ENCODE measurements around the gene C1QL1.

DNA sequence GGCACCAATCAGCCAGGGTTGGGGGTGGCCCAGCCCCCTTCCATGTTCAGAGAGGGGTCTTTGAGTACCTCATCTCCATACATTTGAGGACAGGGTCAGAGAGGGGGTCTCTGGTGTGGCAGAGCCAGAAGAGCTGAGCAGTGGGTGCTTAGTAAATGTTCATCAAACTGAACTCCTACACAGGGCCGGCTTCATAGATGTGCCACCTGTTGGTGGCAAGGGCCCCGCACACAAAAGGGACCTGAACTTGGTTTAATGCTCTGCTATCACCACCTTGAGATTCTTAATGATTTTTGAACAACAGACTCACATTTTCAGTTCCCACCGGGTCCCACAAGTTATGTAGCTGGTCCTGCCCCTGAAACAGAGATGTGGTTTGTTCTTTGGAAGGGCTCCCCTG, 9.0 kb upstream of the C1QL1 start:
- TF ChIP-seq CTCF (IDR thresholded peaks at IDR 0.05): no peak
- no peak for TF ChIP-seq POLR2A (IDR thresholded peaks at IDR 0.05)

All from ovary (tissue), 3 donors.